HEK293 (cell line): ENCODE measurements around the gene C19orf44.
A peak's percentile ranks its signal among the peaks of the same experiment; 100 is the strongest.
"Not testable (repeated sequence)": the region's sequence is repeated elsewhere in the genome, so short reads cannot be mapped to it uniquely, and the experiment has no call there.

Source experiments
- CTCF ChIA-PET: fragments of 350-600 bp; formaldehyde crosslinking; extraction: SDS; loops from one replicate; lab custom pipeline; 2021; ENCODE audit warnings: antibody characterized with exemption; lab: Yijun Ruan, JAX
- POLR2A ChIA-PET: fragments of 300-600 bp; formaldehyde crosslinking; extraction: SDS; loops from one replicate; lab custom pipeline; 2020; ENCODE audit warnings: antibody characterized with exemption, inconsistent platforms; lab: Yijun Ruan, JAX
- H3K27ac ChIP-seq: fragments of 200-500 bp; sonication (Bioruptor generic); 2 replicates; pipeline ENCODE4 v1.5.1; 2014; ENCODE audit warnings: low read depth, low read length, control low read depth, inconsistent platforms; ENCODE audit errors: extremely low read depth
- H3K36me3 ChIP-seq, 2 experiments: fragments of 200-500 bp in 1 of 2; sonication (Bioruptor generic) in 1 of 2; 1 replicate in 1 of 2; 2 replicates in 1 of 2; pipeline ENCODE4 v1.5.1; 2014 to 2017; ENCODE audit warnings: inconsistent platforms in 2 of 2, low read length in 2 of 2; ENCODE audit not compliant: control insufficient read depth in 2 of 2, insufficient read depth in 1 of 2
- H3K4me1 ChIP-seq: fragments of 200-500 bp; sonication (Bioruptor generic); 2 replicates; pipeline ENCODE4 v1.5.1; 2014; ENCODE audit warnings: mild to moderate bottlenecking, low read length, inconsistent platforms; ENCODE audit not compliant: control insufficient read depth, insufficient read depth
- H3K4me3 ChIP-seq: 2 replicates; pipeline ENCODE4 v1.5.1; 2011; ENCODE audit warnings: low read depth, mild to moderate bottlenecking, control low read depth, low read length, moderate library complexity
- H3K9me3 ChIP-seq: fragments of 200-500 bp; sonication (Bioruptor generic); 2 replicates; pipeline ENCODE4 v1.5.1; 2014; ENCODE audit warnings: low read depth, low read length, inconsistent platforms; ENCODE audit not compliant: control insufficient read depth, insufficient read depth
- KLF1 ChIP-seq: fragments of 450-650 bp; formaldehyde crosslinking; IDR thresholded peaks from 2 replicates; pipeline ENCODE4 v1.5.1; 2016; ENCODE audit warnings: missing biosample characterization, missing genetic modification characterization
- ZFHX2 ChIP-seq: fragments of 450-650 bp; formaldehyde crosslinking; conservative IDR thresholded peaks from 2 replicates; pipeline ENCODE4 v1.5.1; 2016; ENCODE audit warnings: missing biosample characterization, missing genetic modification characterization
- ZNF121 ChIP-seq: fragments of 450-650 bp; formaldehyde crosslinking; IDR thresholded peaks from 2 replicates; pipeline ENCODE4 v1.5.1; 2016; ENCODE audit warnings: missing biosample characterization, missing genetic modification characterization
- ZNF16 ChIP-seq: fragments of 450-650 bp; formaldehyde crosslinking; IDR thresholded peaks from 2 replicates; pipeline ENCODE4 v1.5.1; 2016; ENCODE audit warnings: low read depth, missing biosample characterization, missing genetic modification characterization
- ZNF596 ChIP-seq: fragments of 450-650 bp; IDR thresholded peaks from 2 replicates; pipeline ENCODE4 v1.5.0; 2018; ENCODE audit warnings: missing biosample characterization, mild to moderate bottlenecking, missing genetic modification characterization, moderate library complexity
- ZNF600 ChIP-seq: fragments of 450-650 bp; formaldehyde crosslinking; IDR thresholded peaks from 2 replicates; pipeline ENCODE4 v1.5.1; 2016; ENCODE audit warnings: missing biosample characterization, missing genetic modification characterization
- ZNF621 ChIP-seq: fragments of 450-650 bp; formaldehyde crosslinking; IDR thresholded peaks from 2 replicates; pipeline ENCODE4 v1.5.1; 2017; ENCODE audit warnings: missing biosample characterization, missing genetic modification characterization
- ZSCAN16 ChIP-seq: fragments of 450-650 bp; formaldehyde crosslinking; IDR thresholded peaks from 2 replicates; pipeline ENCODE4 v1.5.1; 2016; ENCODE audit warnings: missing biosample characterization, missing genetic modification characterization
- TF ChIP-seq, protein P1 (sequence below): fragments of 450-650 bp; formaldehyde crosslinking; IDR thresholded peaks from 2 replicates; pipeline ENCODE4 v1.5.1; 2017; ENCODE audit warnings: missing biosample characterization, missing genetic modification characterization
- TF ChIP-seq, protein P2 (sequence below): fragments of 450-650 bp; formaldehyde crosslinking; IDR thresholded peaks from 2 replicates; pipeline ENCODE4 v1.5.1; 2016; ENCODE audit warnings: missing biosample characterization, missing genetic modification characterization

The C19orf44 gene

DNA sequence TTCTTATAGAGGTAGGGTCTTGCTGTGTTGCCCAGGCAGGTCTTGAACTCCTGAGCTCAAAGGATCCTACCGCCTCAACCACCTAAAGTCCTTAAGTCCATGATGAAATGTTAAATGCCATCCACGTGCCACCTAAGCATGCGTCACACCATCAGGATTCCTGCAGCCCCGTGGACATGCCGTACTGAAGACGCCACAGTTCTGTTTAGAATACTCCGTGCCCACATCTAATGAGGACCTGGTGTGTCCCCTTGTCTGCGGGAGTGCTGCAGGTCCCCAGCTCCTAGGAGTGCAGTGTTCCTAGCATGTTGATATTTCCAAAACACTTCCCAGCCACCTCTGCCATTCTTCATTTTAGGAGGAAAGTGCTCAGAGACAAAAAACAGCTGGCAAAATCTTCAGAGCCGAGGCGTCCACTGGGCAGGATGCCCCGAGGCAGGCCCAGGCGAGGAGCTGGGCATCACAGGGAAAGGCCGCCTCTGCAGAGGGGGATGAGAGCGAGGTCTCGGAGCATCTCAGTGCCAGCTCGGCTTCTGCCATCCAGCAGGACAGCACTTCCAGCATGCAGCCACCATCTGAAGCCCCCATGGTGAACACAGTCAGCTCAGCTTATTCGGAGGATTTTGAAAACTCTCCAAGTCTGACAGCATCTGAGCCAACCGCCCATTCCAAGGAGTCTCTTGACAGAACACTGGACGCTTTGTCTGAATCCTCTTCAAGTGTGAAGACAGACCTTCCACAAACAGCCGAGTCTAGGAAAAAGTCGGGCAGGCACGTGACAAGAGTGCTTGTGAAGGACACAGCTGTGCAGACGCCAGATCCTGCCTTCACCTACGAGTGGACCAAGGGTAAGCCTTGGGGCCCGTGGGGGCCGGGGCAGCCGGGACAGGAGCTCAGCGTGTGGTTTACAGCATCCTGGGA is 13.2 kb downstream of the C19orf44 start:
- Histone ChIP-seq H3K36me3 (peaks cover 31 to 45% of the 10 kb centered on the region in 2 experiments), H3K9me3 (no peaks in the 10 kb centered on the region), H3K4me3 (no peak overlapping the region), H3K4me1 (no peaks in the 10 kb centered on the region), H3K27ac (no peak overlapping the region)
- TF ChIP-seq ZSCAN16 (tag by site-specific recombination) = no peak
- no peak for TF ChIP-seq ZNF621 (tag by site-specific recombination)
- no peak for TF ChIP-seq ZNF596 (tag by site-specific recombination)
- ChIA-PET POLR2A (interaction anchor here (1.5 kb wide), 1 partner anchor 13 kb away, joined by 6 read pairs; the partner anchor contains the start of genes C19orf44 and CALR3), CTCF (no interaction called here)

DNA sequence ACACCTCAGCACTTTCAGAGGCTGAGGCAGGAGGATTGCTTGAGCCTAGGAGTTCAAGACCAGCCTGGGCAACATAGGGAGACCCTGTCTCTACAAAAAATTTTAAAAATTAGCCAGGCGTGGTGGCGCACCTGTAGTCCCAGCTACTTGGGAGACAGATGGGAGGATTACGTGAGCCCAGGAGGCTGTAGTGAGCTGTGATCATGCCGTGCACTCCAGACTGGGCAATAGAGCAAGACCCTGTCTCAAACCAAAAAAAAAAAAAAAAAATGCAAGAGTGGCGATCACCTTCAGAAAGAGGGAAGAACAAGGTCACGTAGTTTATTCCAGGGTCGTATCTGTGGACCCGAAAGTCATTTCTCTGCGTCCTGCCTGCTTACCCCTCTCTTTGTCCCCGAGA is 16.4 kb downstream of the C19orf44 start:
- POLR2A ChIA-PET, H3K4me1 ChIP-seq, H3K27ac ChIP-seq, H3K9me3 ChIP-seq, H3K4me3 ChIP-seq: not testable (repeated sequence)
- peak; percentile 86 for TF ChIP-seq ZNF121
- H3K36me3 ChIP-seq = peaks cover 25 to 63% of the 10 kb centered on the region in 2 experiments; a peak in 2 of 3 replicates
- CTCF ChIA-PET = interaction anchor here (0.6 kb wide), 1 partner anchor 16 kb away, joined by 3 read pairs; the partner anchor contains the start of gene C19orf44

DNA sequence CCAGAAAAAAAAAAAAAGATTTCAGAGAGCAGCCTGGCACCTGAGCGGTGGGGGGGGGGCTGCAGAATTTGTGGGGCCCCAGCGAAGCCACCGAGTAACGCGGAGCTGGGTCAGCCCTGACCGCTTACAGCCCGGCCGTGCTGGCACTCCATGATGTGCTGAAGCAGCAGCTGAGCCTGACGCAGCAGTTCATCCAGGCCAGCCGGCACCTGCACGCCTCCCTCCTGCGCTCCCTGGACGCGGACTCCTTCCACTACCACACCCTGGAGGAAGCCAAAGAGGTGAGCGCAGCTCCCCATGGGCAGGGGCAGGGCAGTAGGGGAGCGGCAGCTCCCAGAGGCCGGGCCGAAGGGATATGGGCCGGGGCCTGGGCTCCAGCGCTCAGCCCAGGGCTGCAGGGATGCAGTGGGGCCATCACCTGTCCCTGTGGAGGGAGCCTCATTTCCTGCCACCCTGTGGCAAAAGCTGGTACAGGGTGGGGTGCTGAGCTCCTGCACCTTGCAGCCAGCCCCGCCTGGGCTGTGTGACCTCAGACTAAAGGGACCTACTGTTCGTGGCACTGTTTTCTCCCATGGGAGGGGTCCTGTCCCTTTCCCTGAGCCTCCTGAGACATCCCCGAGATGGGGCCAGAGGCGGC is 18.3 kb downstream of the C19orf44 start:
- ChIA-PET POLR2A (interaction anchor here (1.2 kb wide), 1 partner anchor 50 kb away, joined by 3 read pairs; no protein-coding TSS in a partner anchor), CTCF (interaction anchor here (0.6 to 2.3 kb wide), 5 partner anchors 10 to 73 kb away, joined by 3 to 10 read pairs (median 5); no protein-coding TSS in a partner anchor)
- Histone ChIP-seq H3K4me1 (no peaks in the 10 kb centered on the region), H3K4me3 (no peak overlapping the region), H3K36me3 (peaks cover 23 to 74% of the 10 kb centered on the region in 2 experiments), H3K27ac (no peak overlapping the region), H3K9me3 (no peaks in the 10 kb centered on the region)
- TF ChIP-seq ZFHX2 = no peak
- TF ChIP-seq ZNF600 = peak; percentile 21; the same call in 1 of the 2 replicates

DNA sequence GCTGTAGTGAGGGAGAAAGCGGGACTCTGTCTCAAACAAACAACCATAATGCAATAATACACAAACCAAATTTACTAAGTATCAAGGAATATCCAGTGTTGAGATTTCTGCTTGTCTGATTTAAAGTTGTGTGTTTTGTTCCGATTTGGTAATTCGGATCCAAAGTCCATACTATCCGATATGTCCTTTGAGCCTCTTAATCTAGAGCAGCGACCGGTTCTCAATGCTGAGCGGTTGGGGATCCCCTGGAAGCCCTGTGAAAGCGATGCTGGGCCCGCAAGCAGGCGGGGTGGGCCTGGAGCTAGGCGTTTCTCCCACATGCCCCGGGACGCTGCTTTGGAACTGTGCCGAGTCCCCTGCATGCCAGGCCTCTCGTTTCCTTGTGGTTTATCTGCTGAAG is 20.2 kb downstream of the C19orf44 start:
- peaks cover 15 to 80% of the 10 kb centered on the region in 2 experiments for H3K36me3 ChIP-seq
- H3K27ac ChIP-seq = no peak overlapping the region
- ChIA-PET POLR2A (no interaction called here), CTCF (interaction anchor here (2.3 kb wide), 1 partner anchor 12 kb away, joined by 10 read pairs; no protein-coding TSS in a partner anchor)
- TF ChIP-seq, protein P1, sequence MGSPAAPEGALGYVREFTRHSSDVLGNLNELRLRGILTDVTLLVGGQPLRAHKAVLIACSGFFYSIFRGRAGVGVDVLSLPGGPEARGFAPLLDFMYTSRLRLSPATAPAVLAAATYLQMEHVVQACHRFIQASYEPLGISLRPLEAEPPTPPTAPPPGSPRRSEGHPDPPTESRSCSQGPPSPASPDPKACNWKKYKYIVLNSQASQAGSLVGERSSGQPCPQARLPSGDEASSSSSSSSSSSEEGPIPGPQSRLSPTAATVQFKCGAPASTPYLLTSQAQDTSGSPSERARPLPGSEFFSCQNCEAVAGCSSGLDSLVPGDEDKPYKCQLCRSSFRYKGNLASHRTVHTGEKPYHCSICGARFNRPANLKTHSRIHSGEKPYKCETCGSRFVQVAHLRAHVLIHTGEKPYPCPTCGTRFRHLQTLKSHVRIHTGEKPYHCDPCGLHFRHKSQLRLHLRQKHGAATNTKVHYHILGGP (tag by site-specific recombination) = no peak
- H3K4me1 ChIP-seq = no peaks in the 10 kb centered on the region
- no peaks in the 10 kb centered on the region for H3K9me3 ChIP-seq
- H3K4me3 ChIP-seq = no peak overlapping the region

DNA sequence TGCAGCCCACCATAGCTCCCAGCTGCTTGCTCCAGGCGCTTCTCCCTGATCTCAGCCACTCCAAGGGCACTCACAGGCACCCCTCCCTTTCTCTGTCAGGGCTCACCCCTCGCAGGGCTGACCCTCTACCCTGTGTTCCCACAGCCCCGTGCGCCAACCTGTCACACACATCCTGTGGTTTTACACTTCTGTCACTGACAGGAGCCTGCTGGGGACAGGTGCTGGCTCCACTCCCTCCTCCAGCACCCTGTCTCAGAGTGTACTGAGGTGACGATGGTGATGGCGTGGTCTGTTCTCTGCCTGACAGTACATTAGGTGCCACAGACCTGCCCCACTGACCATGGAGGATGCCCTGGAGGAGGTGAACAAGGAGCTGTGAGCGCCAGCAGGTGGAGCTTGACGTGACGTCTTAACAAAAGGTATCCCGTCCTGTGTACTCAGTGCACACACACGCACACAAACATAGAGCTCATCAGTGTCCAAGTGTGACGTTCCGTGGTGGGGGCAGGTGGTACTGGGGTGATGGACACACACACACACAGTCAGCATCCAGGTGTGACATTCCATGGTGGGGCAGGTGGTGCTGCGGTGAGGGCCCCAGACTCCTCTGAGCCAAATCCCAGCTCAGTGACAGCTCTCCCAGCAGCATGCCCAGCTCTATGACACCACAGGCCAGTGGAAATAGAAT is 20.9 kb downstream of the C19orf44 start:
- no peaks in the 10 kb centered on the region for H3K4me1 ChIP-seq
- H3K4me3 ChIP-seq = no peak overlapping the region
- no peak overlapping the region for H3K27ac ChIP-seq
- POLR2A ChIA-PET = interaction anchor here (0.6 kb wide), 1 partner anchor 407 kb away, joined by 4 read pairs; no protein-coding TSS in a partner anchor
- no peaks in the 10 kb centered on the region for H3K9me3 ChIP-seq
- no peak for TF ChIP-seq KLF1
- TF ChIP-seq ZNF16 = peak; percentile 56
- TF ChIP-seq, protein P2, sequence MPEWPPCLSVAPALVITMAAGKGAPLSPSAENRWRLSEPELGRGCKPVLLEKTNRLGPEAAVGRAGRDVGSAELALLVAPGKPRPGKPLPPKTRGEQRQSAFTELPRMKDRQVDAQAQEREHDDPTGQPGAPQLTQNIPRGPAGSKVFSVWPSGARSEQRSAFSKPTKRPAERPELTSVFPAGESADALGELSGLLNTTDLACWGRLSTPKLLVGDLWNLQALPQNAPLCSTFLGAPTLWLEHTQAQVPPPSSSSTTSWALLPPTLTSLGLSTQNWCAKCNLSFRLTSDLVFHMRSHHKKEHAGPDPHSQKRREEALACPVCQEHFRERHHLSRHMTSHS (tag by site-specific recombination) = no peak
- CTCF ChIA-PET = interaction anchor here (0.6 to 1.6 kb wide), 3 partner anchors 10 to 111 kb away, joined by 3 to 13 read pairs (median 8); partner anchors contain the start of gene MED26
- peaks cover 15 to 84% of the 10 kb centered on the region in 2 experiments for H3K36me3 ChIP-seq
